ENCODE results near the gene GNAI1. TPM values are rescaled to one million over a fixed set of nuclear protein-coding genes. Genes with fewer than 3 reads are reported as not detected.

Gene GNAI1
- total and polyA plus RNA-seq, 2 donors (not counting 1 experiment from before 2014, with no cell fraction given), result not detected

DNA sequence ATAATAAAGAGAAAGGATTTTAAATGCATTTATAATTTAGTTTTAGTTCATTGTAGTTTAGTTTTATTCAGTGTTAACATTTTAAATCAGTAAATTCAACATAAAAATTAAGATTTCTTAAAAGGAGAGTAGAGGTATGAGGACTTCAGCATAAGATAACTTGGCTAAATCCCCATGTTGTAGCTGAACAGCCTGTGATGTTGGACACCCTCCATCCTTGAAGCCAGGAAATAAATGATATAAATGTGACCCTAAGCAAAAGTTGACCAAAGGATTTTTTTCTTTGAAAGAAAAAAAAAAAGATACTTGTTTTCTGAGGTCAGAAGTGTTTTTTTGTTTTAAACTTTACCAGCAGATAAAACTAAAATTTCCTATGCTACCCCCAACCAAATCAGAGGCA lies 48.7 kb downstream of the GNAI1 start:
- Histone ChIP-seq H3K27me3 (replicated peaks in 1 of 4; ENCODE audit: control extremely low read depth in 1 of 4, control insufficient read depth in 3 of 4, insufficient read depth in 4 of 4, low read length in 3 of 4) (no peaks in the 10 kb centered on the region), H3K27ac (ENCODE audit: low read length in 2 of 2) (no peak overlapping the region), H3K36me3 (replicated peaks in 1 of 2; ENCODE audit: control extremely low read depth in 1 of 2, control insufficient read depth in 1 of 2, extremely low read depth in 1 of 2, insufficient read depth in 2 of 2, low read length in 1 of 2) (no peaks in the 10 kb centered on the region), H3K4me3 (ENCODE audit: control extremely low read depth in 1 of 5, extremely low read depth in 1 of 5, insufficient read depth in 1 of 5, low read depth in 2 of 5, low read length in 4 of 5) (no peak overlapping the region), H2AFZ (ENCODE audit: insufficient read depth, low read depth, low read length, poor library complexity, severe bottlenecking) (no peak overlapping the region), H3K4me2 (replicated peaks; ENCODE audit: low read depth, low read length, poor library complexity, severe bottlenecking) (no peak overlapping the region), H3K9me3 (ENCODE audit: control extremely low read depth in 1 of 3, control insufficient read depth in 2 of 3, insufficient read depth in 1 of 3, low read length in 2 of 3) (no peaks in the 10 kb centered on the region), H3K79me2 (ENCODE audit: control insufficient read depth, insufficient read depth, low read length) (no peaks in the 10 kb centered on the region), H4K20me1 (ENCODE audit: control insufficient read depth, insufficient read depth, low read length, poor library complexity, severe bottlenecking) (no peaks in the 10 kb centered on the region), H3K4me1 (ENCODE audit: control insufficient read depth in 2 of 2, insufficient read depth in 2 of 2, low read length in 2 of 2) (no peaks in the 10 kb centered on the region), H3K9ac (ENCODE audit: low read length) (no peak overlapping the region)
- intact Hi-C loops (cut with micrococcal nuclease), result no loop called here
- no peak overlapping the region for H3K27ac Mint-ChIP-seq
- ATAC-seq (ENCODE audit: low read depth) (no peak), DNase-seq (no peak)
- no peaks in the 10 kb centered on the region for H3K4me1 Mint-ChIP-seq
- H3K27me3 Mint-ChIP-seq, result no peaks in the 10 kb centered on the region
- ChIA-PET CTCF (no interaction called here), POLR2A (no interaction called here)
- H3K9me3 Mint-ChIP-seq (ENCODE audit: insufficient read depth), result no peaks in the 10 kb centered on the region
- no peak overlapping the region for H3K4me3 Mint-ChIP-seq
- TF ChIP-seq CTCF (IDR thresholded peaks at IDR 0.05) (no peak), EZH2 (IDR thresholded peaks at IDR 0.05; ENCODE audit: borderline replicate concordance, insufficient read depth, low read depth, low read length, poor library complexity, severe bottlenecking) (no peak)

DNA sequence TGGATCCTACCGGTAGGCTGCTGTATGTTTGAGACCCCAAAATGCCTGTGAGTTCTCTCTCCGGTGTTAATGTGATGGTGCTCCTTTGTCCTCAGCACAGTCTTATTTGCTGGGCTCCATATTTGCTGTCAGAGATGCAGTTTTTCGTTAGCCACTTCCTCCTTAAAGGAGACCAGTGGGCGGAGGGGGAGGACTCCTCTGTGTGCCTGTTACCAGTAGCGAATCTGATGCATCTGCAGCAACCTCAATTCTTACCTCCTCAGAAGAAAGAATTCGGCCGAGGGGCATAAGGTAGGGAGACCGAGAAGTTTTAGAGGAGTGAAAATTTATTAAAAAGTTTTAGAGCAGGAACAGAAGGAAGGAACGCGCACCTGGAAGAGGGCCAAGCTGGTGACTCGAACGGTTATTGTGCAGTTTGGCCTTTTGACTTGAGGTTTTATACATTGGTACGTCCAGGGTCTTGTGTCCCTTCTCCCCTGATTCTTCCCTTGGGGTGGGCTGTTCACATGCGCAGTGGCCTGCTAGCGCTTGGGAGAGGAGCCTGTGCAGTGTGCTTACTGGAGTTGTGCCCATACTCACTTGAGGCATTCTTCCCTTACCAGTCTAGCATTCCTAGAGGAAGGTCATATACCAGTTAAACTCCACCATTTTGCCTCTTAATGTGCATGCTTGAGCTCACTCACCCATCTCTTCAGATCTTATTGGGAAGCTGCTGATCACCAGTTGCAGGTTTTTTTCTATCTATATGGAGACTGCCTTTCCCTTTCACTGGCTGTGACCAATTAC lies 49.5 kb downstream of the GNAI1 start:
- intact Hi-C loops (cut with micrococcal nuclease), result no loop called here
- ATAC-seq (ENCODE audit: low read depth) (no peak), DNase-seq (no peak)
- no peaks in the 10 kb centered on the region for H3K9me3 ChIP-seq (ENCODE audit: control extremely low read depth in 1 of 3, control insufficient read depth in 2 of 3, insufficient read depth in 1 of 3, low read length in 2 of 3)
- no peak overlapping the region for H3K4me2 ChIP-seq (replicated peaks; ENCODE audit: low read depth, low read length, poor library complexity, severe bottlenecking)
- Mint-ChIP-seq H3K27me3 (no peaks in the 10 kb centered on the region), H3K4me3 (no peak overlapping the region), H3K9me3 (ENCODE audit: insufficient read depth) (no peaks in the 10 kb centered on the region), H3K27ac (no peak overlapping the region), H3K4me1 (no peaks in the 10 kb centered on the region)
- H3K4me3 ChIP-seq (ENCODE audit: control extremely low read depth in 1 of 5, extremely low read depth in 1 of 5, insufficient read depth in 1 of 5, low read depth in 2 of 5, low read length in 4 of 5), result no peak overlapping the region
- H2AFZ ChIP-seq (ENCODE audit: insufficient read depth, low read depth, low read length, poor library complexity, severe bottlenecking), result no peak overlapping the region
- TF ChIP-seq CTCF (IDR thresholded peaks at IDR 0.05) (no peak), EZH2 (IDR thresholded peaks at IDR 0.05; ENCODE audit: borderline replicate concordance, insufficient read depth, low read depth, low read length, poor library complexity, severe bottlenecking) (no peak)
- no peak overlapping the region for H3K9ac ChIP-seq (ENCODE audit: low read length)
- 90% methylated on average over 12 of the region's 15 CpGs for WGBS (ENCODE audit: insufficient coverage)
- POLR2A ChIA-PET, result no interaction called here
- no peaks in the 10 kb centered on the region for H3K79me2 ChIP-seq (ENCODE audit: control insufficient read depth, insufficient read depth, low read length)
- no peaks in the 10 kb centered on the region for H3K4me1 ChIP-seq (ENCODE audit: control insufficient read depth in 2 of 2, insufficient read depth in 2 of 2, low read length in 2 of 2)
- H3K27ac ChIP-seq (ENCODE audit: low read length in 2 of 2), result no peak overlapping the region
- H3K36me3 ChIP-seq (replicated peaks in 1 of 2; ENCODE audit: control extremely low read depth in 1 of 2, control insufficient read depth in 1 of 2, extremely low read depth in 1 of 2, insufficient read depth in 2 of 2, low read length in 1 of 2), result no peaks in the 10 kb centered on the region
- H4K20me1 ChIP-seq (ENCODE audit: control insufficient read depth, insufficient read depth, low read length, poor library complexity, severe bottlenecking), result no peaks in the 10 kb centered on the region
- no peaks in the 10 kb centered on the region for H3K27me3 ChIP-seq (replicated peaks in 1 of 4; ENCODE audit: control extremely low read depth in 1 of 4, control insufficient read depth in 3 of 4, insufficient read depth in 4 of 4, low read length in 3 of 4)
- CTCF ChIA-PET, result no interaction called here

Measured in B cell (primary cell).